GM19463 (cell line): ENCODE measurements around the gene FUT2.
"Not testable (repeated sequence)": the region's sequence is repeated elsewhere in the genome, so short reads cannot be mapped to it uniquely, and the experiment has no call there.

Source experiments
- ATAC-seq: cut with Tn5 transposase; IDR thresholded peaks from one replicate; pipeline ENCODE4 v1.9.1; 2021; ENCODE audit warnings: mild to moderate bottlenecking, moderate library complexity; ENCODE audit not compliant: unreplicated experiment

FUT2 gene

GRCh38 chr19:48698046-48698445 lies 2.3 kb downstream of the FUT2 start:
- no peak for ATAC-seq

DNA sequence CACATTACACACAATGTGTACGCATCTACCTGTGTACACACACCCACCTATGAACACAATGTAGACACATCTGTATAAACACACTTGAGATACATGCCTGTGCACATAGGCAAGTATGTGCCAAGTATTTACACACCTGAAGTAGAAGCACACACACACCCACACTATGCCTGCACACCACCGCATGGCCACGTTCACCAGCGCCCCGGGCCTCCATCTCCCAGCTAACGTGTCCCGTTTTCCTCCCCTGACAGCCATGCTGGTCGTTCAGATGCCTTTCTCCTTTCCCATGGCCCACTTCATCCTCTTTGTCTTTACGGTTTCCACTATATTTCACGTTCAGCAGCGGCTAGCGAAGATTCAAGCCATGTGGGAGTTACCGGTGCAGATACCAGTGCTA lies 6.9 kb downstream of the FUT2 start:
- no peak for ATAC-seq

GRCh38 chr19:48703316-48703715 lies 7.5 kb downstream of the FUT2 start:
- no peak for ATAC-seq

DNA sequence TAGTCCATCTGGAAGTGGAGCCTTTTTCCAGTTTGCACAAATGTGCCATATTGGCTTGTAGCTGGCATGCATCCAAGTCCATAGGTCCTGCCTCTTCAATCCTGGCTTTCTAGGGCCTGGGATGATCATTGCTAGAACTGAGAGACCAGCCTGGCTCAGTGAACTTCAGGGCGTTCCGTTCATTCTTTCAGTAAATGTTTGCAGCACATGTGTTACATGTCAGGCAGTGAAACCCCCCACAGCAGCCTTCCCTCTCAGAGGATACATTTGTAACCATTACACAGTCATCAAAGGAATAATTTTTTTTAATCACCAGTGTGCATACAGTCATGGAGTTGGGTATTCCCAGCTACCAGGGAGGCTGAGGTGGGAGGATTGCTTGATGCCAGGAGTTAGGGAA lies 9.7 kb downstream of the FUT2 start:
- ATAC-seq = no peak

- no peak for ATAC-seq
Observed at GRCh38 chr19:48708471-48708870, 12.7 kb downstream of the FUT2 start.

- ATAC-seq = no peak
Observed at GRCh38 chr19:48711106-48711662, 15.4 kb downstream of the FUT2 start.

GRCh38 chr19:48713041-48713863 lies 17.5 kb downstream of the FUT2 start:
- ATAC-seq = no peak

- peak; percentile 88 for ATAC-seq
Observed at GRCh38 chr19:48713864-48714755, 18.3 kb downstream of the FUT2 start.

- no peak for ATAC-seq
Observed at GRCh38 chr19:48714759-48715675, 19.2 kb downstream of the FUT2 start.

DNA sequence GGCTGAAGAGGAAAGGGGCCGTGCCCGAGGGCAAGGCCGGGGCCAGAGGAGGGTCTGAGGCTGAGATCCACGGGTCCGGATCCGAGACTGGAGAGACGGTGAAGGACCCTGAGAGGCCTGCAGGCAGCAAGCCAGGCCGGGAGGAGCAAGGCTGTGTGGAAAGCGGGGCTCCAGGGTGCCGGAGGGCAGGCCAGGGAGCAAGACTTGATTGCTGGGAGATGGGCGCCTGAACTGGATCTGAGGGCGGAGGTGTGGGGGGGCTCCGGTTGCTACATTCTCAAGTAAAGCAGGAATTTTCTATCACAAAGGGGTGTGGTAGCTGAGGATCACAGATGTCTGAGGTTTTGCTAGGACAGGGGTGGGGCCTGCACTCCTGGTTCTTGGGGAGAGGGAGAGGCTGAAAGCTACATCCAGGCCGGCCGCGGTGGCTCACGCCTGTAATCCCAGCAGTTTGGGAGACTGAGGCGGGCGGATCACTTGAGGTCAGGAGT lies 20.0 kb downstream of the FUT2 start:
- no peak for ATAC-seq

DNA sequence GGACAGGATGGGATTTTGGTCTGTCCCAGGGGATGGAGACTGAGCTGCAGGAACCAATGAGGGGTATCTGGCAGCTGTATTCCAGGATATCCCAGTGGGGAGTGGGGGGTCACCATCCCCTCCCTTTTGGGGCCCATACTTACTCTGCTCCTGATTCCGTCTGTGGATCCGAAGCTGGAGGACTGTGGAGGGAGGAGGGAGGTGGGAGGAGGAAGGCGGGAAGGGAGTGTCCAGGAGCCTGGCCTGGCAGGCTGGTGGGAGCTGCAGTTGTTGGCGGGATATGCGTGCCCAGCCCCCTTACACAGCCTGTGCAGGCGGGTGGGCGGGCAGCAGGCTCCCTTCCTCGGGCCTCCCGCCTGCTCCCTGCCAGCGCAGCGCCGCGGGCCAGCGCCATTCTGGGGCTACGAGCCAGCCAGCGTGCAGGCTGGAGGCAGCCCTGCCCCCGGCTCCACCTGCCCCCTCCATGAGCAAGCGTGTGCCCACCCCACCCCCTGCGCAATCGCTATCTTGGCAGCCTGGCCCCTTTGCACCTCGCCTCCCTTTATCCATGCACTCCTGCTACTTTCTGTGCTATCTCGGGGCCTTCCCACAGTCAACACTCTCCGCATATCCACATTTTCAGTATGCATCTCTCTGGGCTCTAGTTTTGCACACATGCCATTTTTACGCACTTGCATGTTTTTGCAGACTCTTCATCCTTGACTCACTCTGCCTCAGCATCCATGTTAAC lies 21.0 kb downstream of the FUT2 start:
- no peak for ATAC-seq

DNA sequence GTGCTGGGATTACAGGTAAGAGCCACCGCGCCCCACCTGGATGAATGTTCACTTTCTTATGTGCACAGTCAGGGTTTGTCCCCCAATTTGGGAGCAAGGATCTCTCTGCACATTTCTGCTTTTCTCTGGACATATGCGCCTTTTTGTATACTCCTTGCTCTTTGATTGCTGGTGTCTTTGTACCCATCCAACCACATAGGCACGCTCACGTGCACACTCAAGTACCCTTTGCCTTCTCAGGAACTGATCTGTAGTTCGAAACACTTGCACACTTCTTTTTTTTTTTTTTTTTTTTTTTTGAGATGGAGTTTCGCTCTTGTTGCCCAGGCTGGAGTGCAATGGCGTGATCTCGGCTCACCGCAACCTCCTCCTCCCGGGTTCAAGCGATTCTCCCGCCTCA lies 22.3 kb downstream of the FUT2 start:
- not testable (repeated sequence) for ATAC-seq

- ATAC-seq = no peak
Observed at GRCh38 chr19:48718711-48719231, 23.0 kb downstream of the FUT2 start.

- no peak for ATAC-seq
Observed at GRCh38 chr19:48719263-48720171, 23.7 kb downstream of the FUT2 start, which contains the start of gene MAMSTR. MAMSTR (minus strand) TSS chr19:48719725; CDS start chr19:48719031, 694 bp downstream.

DNA sequence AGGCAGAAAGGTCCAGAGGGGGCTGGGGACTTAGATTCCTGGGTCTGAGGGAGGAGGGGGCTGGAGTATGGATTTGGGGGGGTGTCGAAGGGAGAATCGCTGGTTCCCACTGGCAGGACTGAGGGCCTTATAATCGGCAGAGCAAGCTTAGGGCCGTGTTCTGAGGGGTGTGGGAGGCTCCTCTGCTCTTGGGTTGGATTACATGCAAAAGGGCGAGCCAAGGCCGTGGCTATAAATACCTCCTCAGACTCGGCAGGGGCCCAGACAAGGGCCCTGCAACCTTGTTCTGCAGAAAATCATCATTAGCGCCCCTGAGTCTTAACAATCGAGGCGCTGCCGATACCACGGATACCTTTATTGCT lies 24.5 kb downstream of the FUT2 start:
- no peak for ATAC-seq

DNA sequence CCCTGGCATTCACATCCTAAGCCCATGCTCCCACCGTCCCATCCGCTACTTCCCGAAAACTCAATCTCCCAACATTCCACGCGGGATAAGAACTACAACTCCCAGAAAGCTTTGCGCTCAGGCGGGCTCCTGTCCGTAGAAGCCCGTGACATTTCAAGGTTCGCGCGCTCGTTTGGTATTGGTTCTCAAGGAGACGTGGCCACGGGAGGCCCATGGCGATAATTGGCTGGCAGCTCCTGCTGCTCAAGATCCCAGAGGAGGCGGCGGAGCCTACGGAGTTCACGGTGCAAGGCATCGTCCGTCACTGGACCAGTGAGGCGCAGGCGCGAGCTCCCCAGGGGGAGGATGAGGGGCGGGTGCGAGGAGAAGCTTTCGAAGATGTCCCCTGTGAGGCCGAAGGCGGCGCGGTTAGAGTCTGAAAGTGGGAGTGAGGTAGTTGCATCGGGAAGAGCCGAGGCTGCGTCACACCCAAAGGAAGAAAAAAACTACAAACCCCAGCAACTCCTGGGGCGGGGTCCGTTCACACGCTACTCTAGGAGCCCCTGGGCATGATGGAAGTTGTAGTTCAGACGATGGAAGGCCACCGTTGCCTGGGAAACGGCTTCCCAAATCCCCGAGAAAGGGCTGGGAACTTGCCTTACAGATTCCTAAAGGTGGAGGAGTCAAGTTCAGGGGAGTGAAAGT lies 25.0 kb downstream of the FUT2 start:
- ATAC-seq = peak; percentile 89

DNA sequence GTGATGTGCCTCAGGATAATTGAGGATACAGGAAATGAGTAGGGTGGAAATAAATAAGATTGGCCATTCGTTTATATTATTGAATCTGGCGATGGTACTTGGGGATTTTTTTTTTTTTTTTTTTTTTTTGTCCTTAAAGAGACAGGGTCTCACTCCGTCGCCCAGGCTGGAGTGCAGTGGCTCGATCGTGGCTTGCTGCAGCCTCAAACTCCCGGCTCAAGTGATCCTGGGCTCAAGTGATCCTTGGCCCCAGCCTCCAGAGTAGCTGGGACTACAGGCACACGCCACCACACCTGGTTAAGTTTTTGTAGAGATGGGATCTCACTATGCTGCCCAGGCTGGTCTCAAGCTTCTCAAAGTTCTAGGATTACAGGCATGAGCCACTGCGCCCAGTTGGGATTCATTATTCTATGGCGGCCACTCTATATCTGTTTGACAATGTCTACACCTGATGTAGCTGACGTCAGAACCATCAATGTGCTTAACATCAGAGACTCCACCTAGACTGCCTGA lies 26.5 kb downstream of the FUT2 start:
- no peak for ATAC-seq
